ENCODE results near the gene RNF150.

RNF150 gene

GRCh38 chr4:141127884-141128283 is 5.4 kb downstream of the RNF150 start:
- Histone ChIP-seq H3K9me3 (ENCODE audit: control insufficient read depth in 1 of 2, low read length in 2 of 2) (no peaks in the 10 kb centered on the region), H3K27ac (ENCODE audit: low read length) (no peak overlapping the region), H3K27me3 (ENCODE audit: low read depth, low read length) (peaks cover 6% of the 10 kb centered on the region), H3K4me1 (ENCODE audit: control insufficient read depth in 1 of 2, insufficient read depth in 2 of 2, low read length in 2 of 2) (peaks cover 0 to 32% of the 10 kb centered on the region in 2 donors), H3K36me3 (ENCODE audit: control insufficient read depth in 1 of 2, insufficient read depth in 2 of 2, low read length in 2 of 2) (no peaks in the 10 kb centered on the region), H3K4me3 (ENCODE audit: low read depth in 1 of 2, low read length in 2 of 2) (no peak overlapping the region)

DNA sequence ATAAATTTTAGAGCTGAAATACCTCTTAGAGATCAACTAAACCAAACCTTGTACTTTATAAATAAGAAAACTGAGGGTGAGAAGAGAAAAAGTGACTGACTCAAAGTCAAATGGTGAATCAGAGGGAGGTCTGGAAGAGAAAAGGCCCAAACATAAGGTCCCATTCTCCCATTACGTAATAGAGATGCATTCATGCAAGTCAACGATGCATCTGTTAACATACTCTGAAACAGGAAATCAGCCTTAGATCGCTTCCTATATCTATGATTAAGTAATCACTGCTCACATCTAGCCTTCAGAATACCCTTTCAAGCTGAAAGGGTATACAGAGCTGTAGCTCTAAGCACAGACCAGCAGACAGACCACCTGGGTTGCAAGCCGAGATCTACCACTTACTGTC is 6.5 kb downstream of the RNF150 start:
- Histone ChIP-seq H3K27me3 (ENCODE audit: low read depth, low read length) (peaks cover 1% of the 10 kb centered on the region), H3K4me3 (ENCODE audit: low read depth in 1 of 2, low read length in 2 of 2) (no peak overlapping the region), H3K36me3 (ENCODE audit: control insufficient read depth in 1 of 2, insufficient read depth in 2 of 2, low read length in 2 of 2) (no peaks in the 10 kb centered on the region), H3K27ac (ENCODE audit: low read length) (no peak overlapping the region), H3K4me1 (ENCODE audit: control insufficient read depth in 1 of 2, insufficient read depth in 2 of 2, low read length in 2 of 2) (peaks cover 0 to 32% of the 10 kb centered on the region in 2 donors), H3K9me3 (ENCODE audit: control insufficient read depth in 1 of 2, low read length in 2 of 2) (no peaks in the 10 kb centered on the region)

DNA sequence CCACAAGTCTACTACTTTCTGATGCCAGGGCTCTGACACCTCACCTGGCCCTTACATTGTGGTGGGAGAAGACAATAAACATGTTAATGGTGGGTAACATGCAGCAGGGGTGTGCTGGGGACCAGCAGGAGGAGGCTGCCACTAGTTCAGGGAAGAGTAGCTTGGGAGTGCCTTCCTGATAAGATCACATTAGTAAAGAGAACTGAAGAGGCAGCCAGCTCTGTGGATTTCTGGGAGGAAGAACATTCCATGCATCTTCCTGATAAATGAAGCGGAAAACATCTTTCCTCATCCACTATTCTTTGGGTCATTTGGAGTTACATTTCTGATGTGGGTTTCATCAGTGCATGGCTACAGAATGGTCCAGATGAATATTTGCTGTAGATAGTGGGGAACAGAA is 9.0 kb downstream of the RNF150 start:
- Histone ChIP-seq H3K4me1 (ENCODE audit: control insufficient read depth in 1 of 2, insufficient read depth in 2 of 2, low read length in 2 of 2) (peaks cover 0 to 22% of the 10 kb centered on the region in 2 donors), H3K27me3 (ENCODE audit: low read depth, low read length) (no peaks in the 10 kb centered on the region), H3K27ac (ENCODE audit: low read length) (no peak overlapping the region), H3K9me3 (ENCODE audit: control insufficient read depth in 1 of 2, low read length in 2 of 2) (no peaks in the 10 kb centered on the region), H3K4me3 (ENCODE audit: low read depth in 1 of 2, low read length in 2 of 2) (no peak overlapping the region), H3K36me3 (ENCODE audit: control insufficient read depth in 1 of 2, insufficient read depth in 2 of 2, low read length in 2 of 2) (no peaks in the 10 kb centered on the region)

- no peaks in the 10 kb centered on the region for H3K36me3 ChIP-seq (ENCODE audit: control insufficient read depth in 1 of 2, insufficient read depth in 2 of 2, low read length in 2 of 2)
- no peaks in the 10 kb centered on the region for H3K27me3 ChIP-seq (ENCODE audit: low read depth, low read length)
- H3K4me3 ChIP-seq (ENCODE audit: low read depth in 1 of 2, low read length in 2 of 2) = no peak overlapping the region
- H3K9me3 ChIP-seq (ENCODE audit: control insufficient read depth in 1 of 2, low read length in 2 of 2) = no peaks in the 10 kb centered on the region
- no peak overlapping the region for H3K27ac ChIP-seq (ENCODE audit: low read length)
- H3K4me1 ChIP-seq (ENCODE audit: control insufficient read depth in 1 of 2, insufficient read depth in 2 of 2, low read length in 2 of 2) = peaks cover 0 to 12% of the 10 kb centered on the region in 2 donors
Observed at GRCh38 chr4:141121768-141122454, 11.4 kb downstream of the RNF150 start.

DNA sequence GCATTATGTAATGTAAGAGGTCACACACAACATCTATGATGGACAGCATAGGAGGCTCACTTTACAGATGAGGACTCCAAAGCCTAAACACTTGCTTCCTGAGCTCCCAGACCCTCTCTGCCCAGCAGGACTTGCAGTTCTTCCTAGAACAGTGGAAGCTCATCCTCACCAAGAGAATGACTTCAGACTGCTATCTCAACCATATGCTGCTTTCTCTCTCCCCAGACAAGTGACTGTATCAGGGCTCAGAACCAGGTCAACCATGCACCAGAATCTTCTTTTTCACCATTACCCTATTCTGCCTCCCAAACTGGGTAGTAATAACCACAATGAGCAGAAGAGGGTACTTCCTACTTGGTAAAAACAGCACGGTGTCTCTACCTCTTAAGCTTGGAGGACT is 12.2 kb downstream of the RNF150 start:
- no peaks in the 10 kb centered on the region for H3K9me3 ChIP-seq (ENCODE audit: control insufficient read depth in 1 of 2, low read length in 2 of 2)
- no peak overlapping the region for H3K27ac ChIP-seq (ENCODE audit: low read length)
- H3K4me3 ChIP-seq (ENCODE audit: low read depth in 1 of 2, low read length in 2 of 2) = no peak overlapping the region
- no peaks in the 10 kb centered on the region for H3K36me3 ChIP-seq (ENCODE audit: control insufficient read depth in 1 of 2, insufficient read depth in 2 of 2, low read length in 2 of 2)
- H3K27me3 ChIP-seq (ENCODE audit: low read depth, low read length) = no peaks in the 10 kb centered on the region
- H3K4me1 ChIP-seq (ENCODE audit: control insufficient read depth in 1 of 2, insufficient read depth in 2 of 2, low read length in 2 of 2) = peaks cover 0 to 6% of the 10 kb centered on the region in 2 donors

GRCh38 chr4:141120036-141120593 is 13.2 kb downstream of the RNF150 start:
- Histone ChIP-seq H3K4me1 (ENCODE audit: control insufficient read depth in 1 of 2, insufficient read depth in 2 of 2, low read length in 2 of 2) (no peaks in the 10 kb centered on the region), H3K27ac (ENCODE audit: low read length) (no peak overlapping the region), H3K27me3 (ENCODE audit: low read depth, low read length) (no peaks in the 10 kb centered on the region), H3K4me3 (ENCODE audit: low read depth in 1 of 2, low read length in 2 of 2) (no peak overlapping the region), H3K9me3 (ENCODE audit: control insufficient read depth in 1 of 2, low read length in 2 of 2) (no peaks in the 10 kb centered on the region), H3K36me3 (ENCODE audit: control insufficient read depth in 1 of 2, insufficient read depth in 2 of 2, low read length in 2 of 2) (no peaks in the 10 kb centered on the region)

GRCh38 chr4:141119071-141119470 is 14.2 kb downstream of the RNF150 start:
- H3K4me1 ChIP-seq (ENCODE audit: control insufficient read depth in 1 of 2, insufficient read depth in 2 of 2, low read length in 2 of 2) = no peaks in the 10 kb centered on the region
- H3K4me3 ChIP-seq (ENCODE audit: low read depth in 1 of 2, low read length in 2 of 2) = no peak overlapping the region
- no peak overlapping the region for H3K27ac ChIP-seq (ENCODE audit: low read length)
- H3K36me3 ChIP-seq (ENCODE audit: control insufficient read depth in 1 of 2, insufficient read depth in 2 of 2, low read length in 2 of 2) = no peaks in the 10 kb centered on the region
- H3K9me3 ChIP-seq (ENCODE audit: control insufficient read depth in 1 of 2, low read length in 2 of 2) = no peaks in the 10 kb centered on the region
- no peaks in the 10 kb centered on the region for H3K27me3 ChIP-seq (ENCODE audit: low read depth, low read length)

DNA sequence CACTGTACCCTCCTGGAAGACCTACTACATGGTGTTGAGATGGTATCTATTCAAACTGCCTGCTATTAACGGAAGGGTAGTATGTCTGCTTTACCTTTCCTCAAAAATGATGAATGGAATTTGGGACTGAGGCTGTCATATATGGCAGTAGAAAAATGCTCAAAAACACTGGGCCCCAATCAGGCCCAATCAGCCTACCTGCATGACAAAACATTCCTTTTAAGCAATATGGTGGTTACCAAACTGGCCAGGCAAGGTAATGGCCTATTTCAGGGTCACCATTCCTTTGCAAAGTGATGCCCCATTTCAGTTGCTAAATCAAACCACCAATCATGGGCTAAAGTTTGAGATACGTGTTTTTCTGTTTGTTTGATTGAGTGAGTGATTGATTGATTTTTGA is 14.9 kb downstream of the RNF150 start:
- Histone ChIP-seq H3K27ac (ENCODE audit: low read length) (no peak overlapping the region), H3K36me3 (ENCODE audit: control insufficient read depth in 1 of 2, insufficient read depth in 2 of 2, low read length in 2 of 2) (no peaks in the 10 kb centered on the region), H3K27me3 (ENCODE audit: low read depth, low read length) (no peaks in the 10 kb centered on the region), H3K4me3 (ENCODE audit: low read depth in 1 of 2, low read length in 2 of 2) (no peak overlapping the region), H3K9me3 (ENCODE audit: control insufficient read depth in 1 of 2, low read length in 2 of 2) (peaks cover 0 to 3% of the 10 kb centered on the region in 2 donors), H3K4me1 (ENCODE audit: control insufficient read depth in 1 of 2, insufficient read depth in 2 of 2, low read length in 2 of 2) (no peaks in the 10 kb centered on the region)

DNA sequence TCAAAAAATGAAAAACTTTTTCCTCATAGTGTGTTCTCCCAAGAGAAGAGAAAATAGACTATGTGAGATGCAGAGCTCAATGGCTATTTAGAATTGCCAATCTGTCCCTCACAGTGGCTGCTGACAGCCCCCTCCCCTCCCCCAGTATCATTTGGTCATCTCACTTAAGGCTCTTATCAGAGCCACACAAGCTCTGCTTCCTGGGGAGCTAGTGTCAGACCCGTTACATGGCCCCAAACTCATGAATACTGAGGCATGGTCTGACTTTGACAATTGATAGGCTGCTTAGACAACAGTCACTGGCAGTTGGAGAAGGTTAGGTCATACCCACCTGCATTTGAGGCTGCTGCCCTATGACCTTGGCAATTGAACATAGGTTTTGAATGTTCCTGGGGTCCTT is 15.3 kb downstream of the RNF150 start:
- Histone ChIP-seq H3K4me1 (ENCODE audit: control insufficient read depth in 1 of 2, insufficient read depth in 2 of 2, low read length in 2 of 2) (no peaks in the 10 kb centered on the region), H3K27ac (ENCODE audit: low read length) (no peak overlapping the region)

DNA sequence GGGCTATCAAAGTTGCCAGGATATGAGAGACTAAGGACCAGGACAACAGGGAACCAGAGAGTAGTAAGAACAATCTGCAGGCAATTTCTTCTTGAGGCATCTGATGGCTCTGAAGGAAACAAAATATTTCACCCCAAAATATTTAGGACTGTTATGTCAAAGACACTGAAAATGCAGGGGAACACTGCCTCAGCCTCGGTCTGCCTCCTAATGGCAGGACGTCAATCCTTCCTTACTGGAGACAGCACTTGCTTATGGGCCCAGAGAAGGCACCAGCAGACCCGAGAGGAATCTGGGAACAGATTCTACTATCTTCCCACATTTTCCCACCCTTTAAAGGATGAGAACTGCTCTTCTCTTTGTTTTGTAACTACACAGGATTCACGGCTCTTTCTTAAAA is 23.3 kb downstream of the RNF150 start:
- H3K27me3 ChIP-seq (ENCODE audit: low read depth, low read length) = no peaks in the 10 kb centered on the region
- no peak overlapping the region for H3K27ac ChIP-seq (ENCODE audit: low read length)
- no peak overlapping the region for H3K4me3 ChIP-seq (ENCODE audit: low read depth in 1 of 2, low read length in 2 of 2)
- peaks cover 0 to 3% of the 10 kb centered on the region in 2 donors for H3K9me3 ChIP-seq (ENCODE audit: control insufficient read depth in 1 of 2, low read length in 2 of 2)
- H3K4me1 ChIP-seq (ENCODE audit: control insufficient read depth in 1 of 2, insufficient read depth in 2 of 2, low read length in 2 of 2) = no peaks in the 10 kb centered on the region
- H3K36me3 ChIP-seq (ENCODE audit: control insufficient read depth in 1 of 2, insufficient read depth in 2 of 2, low read length in 2 of 2) = no peaks in the 10 kb centered on the region

More for the DNA sequence above, 15.3 kb downstream of the RNF150 start:
- Histone ChIP-seq H3K27me3 (ENCODE audit: low read depth, low read length) (no peaks in the 10 kb centered on the region), H3K9me3 (ENCODE audit: control insufficient read depth in 1 of 2, low read length in 2 of 2) (peaks cover 0 to 3% of the 10 kb centered on the region in 2 donors), H3K4me3 (ENCODE audit: low read depth in 1 of 2, low read length in 2 of 2) (no peak overlapping the region), H3K36me3 (ENCODE audit: control insufficient read depth in 1 of 2, insufficient read depth in 2 of 2, low read length in 2 of 2) (no peaks in the 10 kb centered on the region)

GRCh38 chr4:141107927-141108326 is 25.3 kb downstream of the RNF150 start:
- Histone ChIP-seq H3K27me3 (ENCODE audit: low read depth, low read length) (no peaks in the 10 kb centered on the region), H3K9me3 (ENCODE audit: control insufficient read depth in 1 of 2, low read length in 2 of 2) (no peaks in the 10 kb centered on the region), H3K36me3 (ENCODE audit: control insufficient read depth in 1 of 2, insufficient read depth in 2 of 2, low read length in 2 of 2) (no peaks in the 10 kb centered on the region), H3K27ac (ENCODE audit: low read length) (no peak overlapping the region), H3K4me3 (ENCODE audit: low read depth in 1 of 2, low read length in 2 of 2) (no peak overlapping the region), H3K4me1 (ENCODE audit: control insufficient read depth in 1 of 2, insufficient read depth in 2 of 2, low read length in 2 of 2) (no peaks in the 10 kb centered on the region)

- H3K4me3 ChIP-seq (ENCODE audit: low read depth in 1 of 2, low read length in 2 of 2) = no peak overlapping the region
- H3K27me3 ChIP-seq (ENCODE audit: low read depth, low read length) = no peaks in the 10 kb centered on the region
- H3K9me3 ChIP-seq (ENCODE audit: control insufficient read depth in 1 of 2, low read length in 2 of 2) = no peaks in the 10 kb centered on the region
- H3K4me1 ChIP-seq (ENCODE audit: control insufficient read depth in 1 of 2, insufficient read depth in 2 of 2, low read length in 2 of 2) = peaks cover 0 to 5% of the 10 kb centered on the region in 2 donors
- H3K27ac ChIP-seq (ENCODE audit: low read length) = no peak overlapping the region
- H3K36me3 ChIP-seq (ENCODE audit: control insufficient read depth in 1 of 2, insufficient read depth in 2 of 2, low read length in 2 of 2) = no peaks in the 10 kb centered on the region
Observed at GRCh38 chr4:141102367-141102766, 30.9 kb downstream of the RNF150 start.
